Gastrocnemius medialis (tissue), 4 donors: Measurements from ENCODE around the gene ARHGEF37.

Experiments used
- POLR2A ChIP-seq, 2 donors: fragments of 450-650 bp; IDR thresholded peaks; one replicate each; pipeline ENCODE4 v1.6.1; 2017; ENCODE audit warnings: antibody characterized with exemption in 2 of 2, mild to moderate bottlenecking in 2 of 2, moderate library complexity in 2 of 2
- TF ChIP-seq, protein P1 (sequence below), 5 experiments: fragments of 450-650 bp in 3 of 5; fragments of 200-600 bp in 2 of 5; sonication (generic) in 2 of 5; IDR thresholded peaks in 4 of 5; conservative IDR thresholded peaks in 1 of 5; 1 replicate in 4 of 5; 2 replicates in 1 of 5; pipeline ENCODE4 v1.5.1; 2016 to 2019; ENCODE audit warnings: antibody characterized with exemption in 5 of 5, mild to moderate bottlenecking in 3 of 5, moderate library complexity in 3 of 5

DNA sequence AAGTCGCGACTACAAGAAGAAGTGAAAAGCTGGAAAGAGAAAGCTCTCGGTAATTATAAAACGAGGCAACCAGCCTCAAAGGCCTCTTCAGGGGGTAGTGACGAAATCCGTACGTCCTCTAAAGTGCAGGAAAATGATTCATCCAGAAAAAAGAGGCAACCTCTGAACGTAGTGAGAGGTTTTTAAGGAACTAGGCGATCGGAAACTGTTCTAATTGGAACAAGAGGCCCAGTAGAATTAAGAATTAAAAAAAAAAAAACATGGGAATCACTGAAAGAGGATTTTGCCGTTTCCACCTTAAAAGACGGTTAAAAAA lies 31.1 kb upstream of the ARHGEF37 start:
- TF ChIP-seq, protein P1, sequence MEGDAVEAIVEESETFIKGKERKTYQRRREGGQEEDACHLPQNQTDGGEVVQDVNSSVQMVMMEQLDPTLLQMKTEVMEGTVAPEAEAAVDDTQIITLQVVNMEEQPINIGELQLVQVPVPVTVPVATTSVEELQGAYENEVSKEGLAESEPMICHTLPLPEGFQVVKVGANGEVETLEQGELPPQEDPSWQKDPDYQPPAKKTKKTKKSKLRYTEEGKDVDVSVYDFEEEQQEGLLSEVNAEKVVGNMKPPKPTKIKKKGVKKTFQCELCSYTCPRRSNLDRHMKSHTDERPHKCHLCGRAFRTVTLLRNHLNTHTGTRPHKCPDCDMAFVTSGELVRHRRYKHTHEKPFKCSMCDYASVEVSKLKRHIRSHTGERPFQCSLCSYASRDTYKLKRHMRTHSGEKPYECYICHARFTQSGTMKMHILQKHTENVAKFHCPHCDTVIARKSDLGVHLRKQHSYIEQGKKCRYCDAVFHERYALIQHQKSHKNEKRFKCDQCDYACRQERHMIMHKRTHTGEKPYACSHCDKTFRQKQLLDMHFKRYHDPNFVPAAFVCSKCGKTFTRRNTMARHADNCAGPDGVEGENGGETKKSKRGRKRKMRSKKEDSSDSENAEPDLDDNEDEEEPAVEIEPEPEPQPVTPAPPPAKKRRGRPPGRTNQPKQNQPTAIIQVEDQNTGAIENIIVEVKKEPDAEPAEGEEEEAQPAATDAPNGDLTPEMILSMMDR (IDR thresholded peaks at IDR 0.05 in 4 of 5, conservative IDR thresholded peaks at IDR 0.05 in 1 of 5) = no peak
- TF ChIP-seq POLR2A (IDR thresholded peaks at IDR 0.05) = peak in 1 of 2 donors; percentile 19
